Cardiac ventricle fibroblast (primary cell): ENCODE results near the gene VPS39. TPM values are rescaled to one million over a fixed set of nuclear protein-coding genes. Genes with fewer than 3 reads are reported as not detected.

Source experiments
- total RNA-seq: library from RNA; depleted of rRNA; stranded (reverse); fragments of >200 nt; gene quantifications from 2 replicates; pipeline ENCODE4 v1.2.3, GENCODE V29; 2015

VPS39 gene, protein sequence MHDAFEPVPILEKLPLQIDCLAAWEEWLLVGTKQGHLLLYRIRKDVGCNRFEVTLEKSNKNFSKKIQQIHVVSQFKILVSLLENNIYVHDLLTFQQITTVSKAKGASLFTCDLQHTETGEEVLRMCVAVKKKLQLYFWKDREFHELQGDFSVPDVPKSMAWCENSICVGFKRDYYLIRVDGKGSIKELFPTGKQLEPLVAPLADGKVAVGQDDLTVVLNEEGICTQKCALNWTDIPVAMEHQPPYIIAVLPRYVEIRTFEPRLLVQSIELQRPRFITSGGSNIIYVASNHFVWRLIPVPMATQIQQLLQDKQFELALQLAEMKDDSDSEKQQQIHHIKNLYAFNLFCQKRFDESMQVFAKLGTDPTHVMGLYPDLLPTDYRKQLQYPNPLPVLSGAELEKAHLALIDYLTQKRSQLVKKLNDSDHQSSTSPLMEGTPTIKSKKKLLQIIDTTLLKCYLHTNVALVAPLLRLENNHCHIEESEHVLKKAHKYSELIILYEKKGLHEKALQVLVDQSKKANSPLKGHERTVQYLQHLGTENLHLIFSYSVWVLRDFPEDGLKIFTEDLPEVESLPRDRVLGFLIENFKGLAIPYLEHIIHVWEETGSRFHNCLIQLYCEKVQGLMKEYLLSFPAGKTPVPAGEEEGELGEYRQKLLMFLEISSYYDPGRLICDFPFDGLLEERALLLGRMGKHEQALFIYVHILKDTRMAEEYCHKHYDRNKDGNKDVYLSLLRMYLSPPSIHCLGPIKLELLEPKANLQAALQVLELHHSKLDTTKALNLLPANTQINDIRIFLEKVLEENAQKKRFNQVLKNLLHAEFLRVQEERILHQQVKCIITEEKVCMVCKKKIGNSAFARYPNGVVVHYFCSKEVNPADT
- 62.2 and 63.1 TPM in 2 replicates for total RNA-seq

GRCh38 chr15:42207674-42208579 is at the start of gene VPS39:
VPS39 (minus strand) TSS chr15:42208304; CDS start chr15:42208153, 151 bp downstream.

GRCh38 chr15:42156243-42156922 is 51.7 kb downstream of the VPS39 start, which contains the start of gene PLA2G4F:
PLA2G4F (minus strand) TSS chr15:42156636; CDS start chr15:42156549, 87 bp downstream.

Other genes with a start within 250 kb of the VPS39 start
- 5.6 and 5.8 TPM in 2 replicates for gene EHD4, start 235.7 kb downstream of the VPS39 start, total RNA-seq
- gene PLA2G4E, start 187.3 kb downstream of the VPS39 start, total RNA-seq: not detected in 2 replicates
- gene PLA2G4D, start 113.7 kb downstream of the VPS39 start, total RNA-seq: not detected in 2 replicates
- not detected in 2 replicates for gene PLA2G4F, start 51.7 kb downstream of the VPS39 start, total RNA-seq
- gene GANC, start 64.9 kb upstream of the VPS39 start, total RNA-seq: 10.1 and 11.5 TPM in 2 replicates
- gene TMEM87A, start 65.1 kb upstream of the VPS39 start, total RNA-seq: 26.3 and 30.2 TPM in 2 replicates
- 0.98 and 2.4 TPM in 2 replicates for gene CAPN3, start 151.2 kb upstream of the VPS39 start, total RNA-seq